Regular cardiac myocyte (primary cell): ENCODE measurements around the gene ZNF582. TPM values are rescaled to one million over a fixed set of nuclear protein-coding genes. Genes with fewer than 3 reads are reported as not detected.

ENCODE experiments used
- total RNA-seq: library from RNA; depleted of rRNA; stranded (reverse); fragments of >200 nt; gene quantifications from 2 replicates; pipeline ENCODE4 v1.2.3, GENCODE V29; 2014

Gene ZNF582
- total RNA-seq = 3.3 and 4.5 TPM in 2 replicates

GRCh38 chr19:56393119-56394012 lies at the start of gene ZNF582:
ZNF582 (minus strand) TSS chr19:56393534; CDS start chr19:56391752, 1,782 bp downstream.

DNA sequence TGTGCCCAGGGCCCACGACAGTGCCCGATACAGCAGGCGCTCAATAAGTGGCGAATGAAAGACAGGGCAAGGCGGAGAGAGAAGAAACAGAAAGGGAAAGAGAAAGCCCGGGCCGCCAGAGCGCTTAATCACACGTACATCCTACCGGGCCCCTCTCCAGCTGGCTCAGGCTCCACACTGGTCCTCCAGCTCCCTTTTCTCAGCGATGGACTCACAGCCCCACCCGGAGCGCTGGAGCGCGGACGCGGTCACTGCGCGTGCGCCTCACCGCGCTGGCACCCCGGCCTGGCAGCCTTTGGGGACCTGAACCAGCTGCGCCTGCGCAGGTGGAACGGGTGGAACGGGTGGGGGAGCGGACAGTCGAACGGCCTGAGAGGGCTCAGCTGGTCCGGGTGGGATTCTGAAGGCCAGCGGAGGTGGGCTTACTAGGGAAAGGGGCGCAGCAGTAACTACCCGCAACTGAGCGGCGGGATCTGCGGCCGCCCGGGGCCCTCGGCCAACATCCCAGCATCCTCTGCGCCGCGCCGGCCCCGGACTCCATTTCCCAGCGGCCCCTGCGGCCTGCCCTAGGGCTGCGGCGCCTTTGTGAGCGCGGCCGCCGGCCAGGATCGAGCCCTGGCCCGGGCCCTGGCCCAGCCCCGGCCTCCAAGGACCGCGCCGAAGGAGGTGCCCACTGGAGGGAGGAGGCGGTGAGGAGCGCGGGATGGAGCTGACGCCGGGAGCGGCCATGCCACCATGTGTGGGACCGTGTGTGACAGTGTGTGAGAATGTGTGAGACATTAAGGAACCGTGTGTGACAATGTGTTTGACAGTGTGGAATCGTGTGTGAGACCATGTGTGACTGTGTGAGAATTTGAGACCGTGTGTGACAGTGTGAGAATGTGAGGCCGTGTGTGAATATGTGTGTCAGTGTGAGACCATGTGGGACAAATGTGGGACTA lies 10.7 kb upstream of the ZNF582 start, which contains the start of gene ZNF583:
ZNF583 (plus strand) TSS at position 569 of the 941 bp plus-strand sequence. CDS start 2,783 bp downstream, outside the sequence.

Other genes with a start within 250 kb of the ZNF582 start
- gene GALP, start 217.5 kb downstream of the ZNF582 start, total RNA-seq = not detected in 2 replicates
- gene ZSCAN5B, start 195.8 kb downstream of the ZNF582 start, total RNA-seq = under 0.01 TPM in 1 of 2 replicates, not detected in the other
- not detected in 2 replicates for gene ZSCAN5C, start 191.3 kb downstream of the ZNF582 start, total RNA-seq
- 0.19 TPM in 1 of 2 replicates, not detected in the other for gene EDDM13, start 120.8 kb downstream of the ZNF582 start, total RNA-seq
- 3.1 and 9.6 TPM in 2 replicates for gene ZSCAN5A, start 78.7 kb downstream of the ZNF582 start, total RNA-seq
- 5.4 and 5.6 TPM in 2 replicates for gene ZNF583, start 10.8 kb upstream of the ZNF582 start, total RNA-seq
- 3.8 and 14.7 TPM in 2 replicates for gene ZNF667, start 83.8 kb upstream of the ZNF582 start, total RNA-seq
- gene ZNF471, start 114.3 kb upstream of the ZNF582 start, total RNA-seq = 2.1 and 4.8 TPM in 2 replicates
- gene ZFP28, start 145.4 kb upstream of the ZNF582 start, total RNA-seq = 8.6 and 12.1 TPM in 2 replicates
- gene ZNF470, start 173.9 kb upstream of the ZNF582 start, total RNA-seq = 6.3 and 20.3 TPM in 2 replicates
- gene ZNF71, start 201.8 kb upstream of the ZNF582 start, total RNA-seq = 4.8 and 6.5 TPM in 2 replicates
- 0.28 TPM in 1 of 2 replicates, not detected in the other for gene SMIM17, start 249.6 kb upstream of the ZNF582 start, total RNA-seq